WI38 (cell line): ENCODE results near the gene NINL.
"Not testable (repeated sequence)": the region's sequence is repeated elsewhere in the genome, so short reads cannot be mapped to it uniquely, and the experiment has no call there.

Source experiments
- H3K4me3 ChIP-seq: 2 replicates; pipeline ENCODE4 v1.5.1; 2011; ENCODE audit warnings: low read depth, mild to moderate bottlenecking, control low read depth, low read length
- CTCF ChIP-seq: IDR thresholded peaks from 2 replicates; pipeline ENCODE4 v1.5.1; 2012; ENCODE audit warnings: low read depth, mild to moderate bottlenecking, control low read depth, low read length

NINL gene

GRCh38 chr20:25586877-25587276 is 1.5 kb upstream of the NINL start:
- no peak overlapping the region for H3K4me3 ChIP-seq
- TF ChIP-seq CTCF: no peak

- not testable (repeated sequence) for H3K4me3 ChIP-seq
Observed at GRCh38 chr20:25583607-25584006, 1.7 kb downstream of the NINL start.

- no peak overlapping the region for H3K4me3 ChIP-seq
- TF ChIP-seq CTCF: no peak
Observed at GRCh38 chr20:25580711-25581110, 4.6 kb downstream of the NINL start.

GRCh38 chr20:25579081-25579770 is 6.1 kb downstream of the NINL start:
- TF ChIP-seq CTCF: no peak
- no peak overlapping the region for H3K4me3 ChIP-seq

GRCh38 chr20:25576783-25577530 is 8.4 kb downstream of the NINL start:
- no peak for TF ChIP-seq CTCF
- H3K4me3 ChIP-seq: no peak overlapping the region

- no peak overlapping the region for H3K4me3 ChIP-seq
- TF ChIP-seq CTCF: 0 out of 2 replicates have a peak, but pooled peaks have one; percentile 24
Observed at GRCh38 chr20:25574411-25574810, 10.9 kb downstream of the NINL start.

GRCh38 chr20:25573288-25574251 is 11.8 kb downstream of the NINL start:
- TF ChIP-seq CTCF: no peak

More at GRCh38 chr20:25573288-25574251, 11.8 kb downstream of the NINL start:
- no peak overlapping the region for H3K4me3 ChIP-seq
